ENCODE results near the gene LYRM4.

- TF ChIP-seq CTCF (IDR thresholded peaks at IDR 0.05 in 4 of 5, conservative IDR thresholded peaks at IDR 0.05 in 1 of 5) (no peak), POLR2A (IDR thresholded peaks at IDR 0.05) (no peak)
Observed at GRCh38 chr6:5119090-5119951, 141.4 kb downstream of the LYRM4 start.

Measured in gastrocnemius medialis (tissue), 4 donors.